Subcutaneous adipose tissue (tissue), 4 donors: ENCODE results near the gene CLCA2. TPM values are rescaled to one million over a fixed set of nuclear protein-coding genes. Genes with fewer than 3 reads are reported as not detected.

Experiments used
- total RNA-seq, 4 donors: library from RNA; depleted of rRNA; stranded (reverse); fragments of >200 nt; gene quantifications; one replicate each; pipeline ENCODE4 v1.1.0, GENCODE V29; 2016
- TF ChIP-seq, protein P1 (sequence below): fragments of 450-650 bp; IDR thresholded peaks from one replicate; pipeline ENCODE4 v1.5.1; 2016; ENCODE audit warnings: low read depth, mild to moderate bottlenecking, control low read depth, antibody characterized with exemption, moderate library complexity

CLCA2 gene
- total RNA-seq, 4 donors from 2014 or later: 0.88 to 1.4 TPM; not detected in 2

DNA sequence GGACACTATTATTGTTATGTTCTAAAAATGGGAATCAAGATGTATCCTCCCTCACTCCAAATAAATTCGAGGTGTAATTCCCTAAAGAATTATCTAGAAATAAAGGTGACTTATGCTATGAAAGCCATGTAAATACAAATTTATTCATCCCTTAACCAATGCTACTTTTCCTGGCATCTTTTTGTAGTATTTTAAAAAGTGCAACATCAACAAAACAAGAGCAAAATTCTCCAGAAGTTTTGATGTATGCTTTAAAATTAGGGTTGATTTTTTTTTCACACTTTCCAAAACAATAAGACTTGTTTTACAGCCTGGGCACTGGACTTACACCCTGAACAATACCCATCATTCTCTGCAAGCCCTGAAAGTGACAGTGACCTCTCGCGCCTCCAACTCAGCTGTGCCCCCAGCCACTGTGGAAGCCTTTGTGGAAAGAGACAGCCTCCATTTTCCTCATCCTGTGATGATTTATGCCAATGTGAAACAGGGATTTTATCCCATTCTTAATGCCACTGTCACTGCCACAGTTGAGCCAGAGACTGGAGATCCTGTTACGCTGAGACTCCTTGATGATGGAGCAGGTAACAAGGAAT is 23.3 kb downstream of the CLCA2 start:
- TF ChIP-seq, protein P1, sequence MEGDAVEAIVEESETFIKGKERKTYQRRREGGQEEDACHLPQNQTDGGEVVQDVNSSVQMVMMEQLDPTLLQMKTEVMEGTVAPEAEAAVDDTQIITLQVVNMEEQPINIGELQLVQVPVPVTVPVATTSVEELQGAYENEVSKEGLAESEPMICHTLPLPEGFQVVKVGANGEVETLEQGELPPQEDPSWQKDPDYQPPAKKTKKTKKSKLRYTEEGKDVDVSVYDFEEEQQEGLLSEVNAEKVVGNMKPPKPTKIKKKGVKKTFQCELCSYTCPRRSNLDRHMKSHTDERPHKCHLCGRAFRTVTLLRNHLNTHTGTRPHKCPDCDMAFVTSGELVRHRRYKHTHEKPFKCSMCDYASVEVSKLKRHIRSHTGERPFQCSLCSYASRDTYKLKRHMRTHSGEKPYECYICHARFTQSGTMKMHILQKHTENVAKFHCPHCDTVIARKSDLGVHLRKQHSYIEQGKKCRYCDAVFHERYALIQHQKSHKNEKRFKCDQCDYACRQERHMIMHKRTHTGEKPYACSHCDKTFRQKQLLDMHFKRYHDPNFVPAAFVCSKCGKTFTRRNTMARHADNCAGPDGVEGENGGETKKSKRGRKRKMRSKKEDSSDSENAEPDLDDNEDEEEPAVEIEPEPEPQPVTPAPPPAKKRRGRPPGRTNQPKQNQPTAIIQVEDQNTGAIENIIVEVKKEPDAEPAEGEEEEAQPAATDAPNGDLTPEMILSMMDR: no peak

DNA sequence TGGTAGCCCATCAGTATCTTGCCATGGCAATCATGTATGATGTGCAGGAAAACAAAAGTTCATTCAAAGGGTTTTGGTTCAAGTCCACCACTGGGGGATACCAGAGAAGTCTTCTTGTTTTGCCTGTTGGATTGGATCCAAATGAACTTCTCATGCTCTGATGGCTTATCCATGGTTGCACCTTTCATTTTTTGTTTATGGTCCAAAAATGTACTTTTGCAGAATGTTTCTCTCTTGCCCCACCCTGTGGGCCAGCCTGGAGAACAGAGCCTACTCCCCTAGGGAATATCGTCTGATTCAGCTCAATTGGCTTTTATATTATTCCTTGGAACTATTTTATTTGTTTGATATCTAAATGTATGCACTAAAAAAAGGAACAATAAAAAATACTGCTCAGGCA is 24.7 kb downstream of the CLCA2 start:
- TF ChIP-seq, protein P1: no peak

DNA sequence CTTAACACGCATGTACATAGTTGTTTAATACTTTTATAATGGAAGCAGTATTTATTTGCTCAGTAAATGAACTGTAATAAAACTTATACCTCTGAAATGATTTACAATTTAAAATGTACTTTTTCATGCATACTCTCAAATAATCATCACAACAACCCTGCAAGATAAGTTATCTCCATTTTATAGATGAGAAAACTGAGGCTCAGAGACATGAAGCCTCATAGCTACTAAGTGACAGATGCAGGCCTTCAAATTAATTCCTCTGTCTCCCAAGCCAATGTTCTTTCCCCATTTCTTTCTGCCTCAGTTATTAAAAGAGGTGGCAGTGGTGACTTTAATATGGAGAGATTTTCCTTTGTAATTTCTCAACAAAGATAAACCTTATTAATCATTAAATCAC is 25.1 kb downstream of the CLCA2 start:
- TF ChIP-seq, protein P1: no peak

DNA sequence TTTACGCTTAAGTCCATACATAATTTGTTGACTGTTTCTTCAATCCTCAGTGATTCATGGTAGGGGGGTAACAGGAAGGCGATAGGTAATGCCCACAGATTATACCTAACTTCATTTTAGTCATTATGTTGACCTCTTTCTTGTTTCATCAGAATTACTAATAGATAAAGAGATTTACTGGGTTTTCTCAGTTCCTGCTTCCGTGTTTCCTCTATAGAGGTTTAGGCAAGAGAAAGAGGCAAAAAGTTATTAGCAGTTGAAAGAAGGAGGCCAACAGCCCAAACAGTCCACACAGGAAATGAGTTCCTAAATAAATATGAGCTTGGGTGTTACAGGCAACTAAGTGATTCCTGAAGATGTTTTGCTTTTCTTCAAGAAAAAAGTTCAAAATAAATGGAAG is 26.9 kb downstream of the CLCA2 start:
- TF ChIP-seq, protein P1: no peak

DNA sequence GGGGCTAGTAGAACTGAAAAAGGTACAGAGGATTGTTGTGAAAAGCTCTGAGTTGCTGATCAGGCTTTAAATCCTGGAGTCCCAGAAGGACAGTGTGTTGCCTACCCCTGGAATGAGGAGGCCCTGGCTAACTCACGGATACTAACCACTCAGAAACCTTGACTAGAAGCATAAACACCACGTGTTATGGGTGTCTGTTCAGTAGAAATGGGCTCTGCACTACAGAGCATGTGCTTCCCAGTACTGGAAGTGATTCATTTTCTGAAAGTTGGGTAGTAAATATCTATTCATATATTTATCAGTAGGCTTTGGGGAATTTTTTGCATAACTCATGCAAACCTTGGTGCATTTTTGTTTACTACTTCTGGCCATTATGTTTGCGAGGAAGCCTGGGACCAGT is 29.7 kb downstream of the CLCA2 start:
- TF ChIP-seq, protein P1: no peak

DNA sequence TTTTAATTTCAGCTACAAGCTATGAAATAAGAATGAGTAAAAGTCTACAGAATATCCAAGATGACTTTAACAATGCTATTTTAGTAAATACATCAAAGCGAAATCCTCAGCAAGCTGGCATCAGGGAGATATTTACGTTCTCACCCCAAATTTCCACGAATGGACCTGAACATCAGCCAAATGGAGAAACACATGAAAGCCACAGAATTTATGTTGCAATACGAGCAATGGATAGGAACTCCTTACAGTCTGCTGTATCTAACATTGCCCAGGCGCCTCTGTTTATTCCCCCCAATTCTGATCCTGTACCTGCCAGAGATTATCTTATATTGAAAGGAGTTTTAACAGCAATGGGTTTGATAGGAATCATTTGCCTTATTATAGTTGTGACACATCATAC is 31.1 kb downstream of the CLCA2 start:
- TF ChIP-seq, protein P1: no peak

DNA sequence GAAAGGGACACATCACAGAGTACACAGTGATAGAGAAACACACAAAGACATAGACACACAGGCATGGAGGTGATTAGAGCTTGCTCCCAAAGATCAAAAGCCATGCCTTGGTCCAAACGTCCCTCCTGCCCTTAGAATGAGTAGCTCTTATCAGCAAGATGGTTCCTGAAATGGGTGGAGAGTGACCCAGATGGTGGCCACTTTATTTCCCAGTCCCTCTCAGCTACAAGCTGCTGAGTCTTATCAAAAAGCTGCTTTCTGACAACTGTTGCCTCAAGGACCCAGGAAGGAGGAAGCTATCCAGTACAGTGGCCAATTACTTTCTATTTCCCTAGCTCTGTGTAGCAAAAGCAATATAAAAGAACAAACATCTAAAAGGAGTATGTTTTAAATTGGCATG is 37.0 kb downstream of the CLCA2 start:
- TF ChIP-seq, protein P1: no peak
